Measurements from ENCODE around the gene CDK17. TPM values are rescaled to one million over a fixed set of nuclear protein-coding genes. Genes with fewer than 3 reads are reported as not detected.
"Not testable (repeated sequence)": the region's sequence is repeated elsewhere in the genome, so short reads cannot be mapped to it uniquely, and the experiment has no call there.

The CDK17 gene
- total RNA-seq, 2 donors from 2014 or later, result 17.0 to 35.6 TPM

GRCh38 chr12:96366381-96366654 is 33.9 kb downstream of the CDK17 start:
- no peak for ATAC-seq
- no peak for DNase-seq
- intact Hi-C loops (cut with DNase I), result no loop called here

GRCh38 chr12:96365604-96366380 is 34.4 kb downstream of the CDK17 start:
- intact Hi-C loops (cut with DNase I), result no loop called here
- ATAC-seq (peak; percentile 37 to 41), DNase-seq (no peak)

- no peak for DNase-seq
- intact Hi-C loops (cut with DNase I), result no loop called here
- ATAC-seq, result no peak
Measured at GRCh38 chr12:96364092-96364700, 36.0 kb downstream of the CDK17 start.

- DNase-seq (no peak), ATAC-seq (peak in 1 of 2 donors; percentile 41)
- intact Hi-C loops (cut with DNase I), result no loop called here
Measured at GRCh38 chr12:96361074-96361473, 39.2 kb downstream of the CDK17 start.

GRCh38 chr12:96360550-96360949 is 39.7 kb downstream of the CDK17 start:
- ATAC-seq, result peak in 1 of 2 donors; percentile 21
- intact Hi-C loops (cut with DNase I), result no loop called here

GRCh38 chr12:96359328-96359727 is 40.9 kb downstream of the CDK17 start:
- DNase-seq (no peak), ATAC-seq (no peak)
- intact Hi-C loops (cut with DNase I), result no loop called here

More at GRCh38 chr12:96360550-96360949, 39.7 kb downstream of the CDK17 start:
- DNase-seq, result no peak

- DNase-seq (no peak), ATAC-seq (no peak)
- intact Hi-C loops (cut with DNase I), result no loop called here
Measured at GRCh38 chr12:96356831-96357230, 43.4 kb downstream of the CDK17 start.

GRCh38 chr12:96354844-96355534 is 45.2 kb downstream of the CDK17 start:
- DNase-seq (no peak), ATAC-seq (no peak)
- intact Hi-C loops (cut with DNase I), result no loop called here

GRCh38 chr12:96354326-96354725 is 45.9 kb downstream of the CDK17 start:
- ATAC-seq, result no peak
- intact Hi-C loops (cut with DNase I), result no loop called here

GRCh38 chr12:96352161-96352835 is 47.9 kb downstream of the CDK17 start:
- no peak for DNase-seq
- intact Hi-C loops (cut with DNase I), result no loop called here
- ATAC-seq, result peak in 1 of 2 donors; percentile 45

More at GRCh38 chr12:96354326-96354725, 45.9 kb downstream of the CDK17 start:
- DNase-seq, result no peak

- intact Hi-C loops (cut with DNase I), result no loop called here
Measured at GRCh38 chr12:96350982-96351381, 49.3 kb downstream of the CDK17 start.

GRCh38 chr12:96347130-96347699 is 53.0 kb downstream of the CDK17 start:
- DNase-seq (no peak), ATAC-seq (peak in 1 of 2 donors; percentile 57)
- intact Hi-C loops (cut with DNase I), result no loop called here

More at GRCh38 chr12:96350982-96351381, 49.3 kb downstream of the CDK17 start:
- DNase-seq (no peak), ATAC-seq (peak in 1 of 2 donors; percentile 19)

GRCh38 chr12:96346716-96347115 is 53.5 kb downstream of the CDK17 start:
- intact Hi-C loops (cut with DNase I); DNase-seq: not testable (repeated sequence)
- peak in 1 of 2 donors; percentile 53 for ATAC-seq

GRCh38 chr12:96344124-96344695 is 56.0 kb downstream of the CDK17 start:
- intact Hi-C loops (cut with DNase I), result no loop called here
- no peak for ATAC-seq
- DNase-seq, result no peak

- DNase-seq (no peak), ATAC-seq (no peak)
- intact Hi-C loops (cut with DNase I), result no loop called here
Measured at GRCh38 chr12:96343347-96343954, 56.8 kb downstream of the CDK17 start.

- intact Hi-C loops (cut with DNase I); DNase-seq; ATAC-seq: not testable (repeated sequence)
Measured at GRCh38 chr12:96339666-96340065, 60.6 kb downstream of the CDK17 start.

GRCh38 chr12:96338852-96339471 is 61.3 kb downstream of the CDK17 start:
- peak; percentile 32 to 68 for ATAC-seq
- intact Hi-C loops (cut with DNase I), result no loop called here
- no peak for DNase-seq

GRCh38 chr12:96337953-96338352 is 62.3 kb downstream of the CDK17 start:
- intact Hi-C loops (cut with DNase I), result no loop called here
- ATAC-seq, result no peak
- DNase-seq, result no peak
